ENCODE results near the gene RGS6. TPM values are rescaled to one million over a fixed set of nuclear protein-coding genes. Genes with fewer than 3 reads are reported as not detected.

Gene RGS6
- total RNA-seq, 1 experiment from 2014 or later: not detected

- H3K4me1 ChIP-seq (ENCODE audit: insufficient read depth, low read length): no peaks in the 10 kb centered on the region
- intact Hi-C loops (cut with micrococcal nuclease): no loop called here
- CTCF ChIA-PET: interaction anchor here (0.6 kb wide), 2 partner anchors 26 to 620 kb away, joined by 3 read pairs; no protein-coding TSS in a partner anchor
These were observed 487.1 kb downstream of the RGS6 start for GRCh38 chr14:72419226-72419775.

GRCh38 chr14:72420749-72421474 is 488.7 kb downstream of the RGS6 start:
- ChIA-PET POLR2A (ENCODE audit: unreplicated experiment) (no interaction called here), CTCF (interaction anchor here (0.6 to 0.7 kb wide), 2 partner anchors 70 to 1294 kb away, joined by 3 to 4 read pairs; no protein-coding TSS in a partner anchor)
- Histone ChIP-seq H3K79me2 (ENCODE audit: low read length) (no peaks in the 10 kb centered on the region), H3K27me3 (ENCODE audit: low read length) (peaks cover 55% of the 10 kb centered on the region), H3K4me2 (ENCODE audit: low read length) (peak overlapping the region; percentile 44; the same call in 1 of the 2 replicates), H3K36me3 (ENCODE audit: low read depth, low read length) (no peaks in the 10 kb centered on the region), H3K9me3 (ENCODE audit: low read length) (no peaks in the 10 kb centered on the region), H3K9ac (ENCODE audit: low read length) (no peak overlapping the region), H3K4me3 (ENCODE audit: low read length) (no peak overlapping the region), H4K20me1 (ENCODE audit: low read length) (no peaks in the 10 kb centered on the region), H3K4me1 (ENCODE audit: insufficient read depth, low read length) (no peaks in the 10 kb centered on the region), H3K9me2 (replicated peaks; ENCODE audit: low read length) (no peaks in the 10 kb centered on the region), H2AFZ (ENCODE audit: low read length) (0 out of 2 replicates have a peak overlapping the region, but pooled peaks have one; percentile 52), H3F3A (ENCODE audit: low read length, unreplicated experiment) (no peaks in the 10 kb centered on the region), H3K27ac (ENCODE audit: low read length) (no peak overlapping the region)
- intact Hi-C loops (cut with micrococcal nuclease): no loop called here
- BruUV-seq (replicated peaks): no TSS peak
- peak; percentile 62 for ATAC-seq
- TF ChIP-seq EZH2 (IDR thresholded peaks at IDR 0.05; ENCODE audit: low read length, unreplicated experiment) (no peak), EZH2phosphoT487 (IDR thresholded peaks at IDR 0.05; ENCODE audit: borderline replicate concordance, low read length) (no peak)
- TF ChIP-seq, protein P1, sequence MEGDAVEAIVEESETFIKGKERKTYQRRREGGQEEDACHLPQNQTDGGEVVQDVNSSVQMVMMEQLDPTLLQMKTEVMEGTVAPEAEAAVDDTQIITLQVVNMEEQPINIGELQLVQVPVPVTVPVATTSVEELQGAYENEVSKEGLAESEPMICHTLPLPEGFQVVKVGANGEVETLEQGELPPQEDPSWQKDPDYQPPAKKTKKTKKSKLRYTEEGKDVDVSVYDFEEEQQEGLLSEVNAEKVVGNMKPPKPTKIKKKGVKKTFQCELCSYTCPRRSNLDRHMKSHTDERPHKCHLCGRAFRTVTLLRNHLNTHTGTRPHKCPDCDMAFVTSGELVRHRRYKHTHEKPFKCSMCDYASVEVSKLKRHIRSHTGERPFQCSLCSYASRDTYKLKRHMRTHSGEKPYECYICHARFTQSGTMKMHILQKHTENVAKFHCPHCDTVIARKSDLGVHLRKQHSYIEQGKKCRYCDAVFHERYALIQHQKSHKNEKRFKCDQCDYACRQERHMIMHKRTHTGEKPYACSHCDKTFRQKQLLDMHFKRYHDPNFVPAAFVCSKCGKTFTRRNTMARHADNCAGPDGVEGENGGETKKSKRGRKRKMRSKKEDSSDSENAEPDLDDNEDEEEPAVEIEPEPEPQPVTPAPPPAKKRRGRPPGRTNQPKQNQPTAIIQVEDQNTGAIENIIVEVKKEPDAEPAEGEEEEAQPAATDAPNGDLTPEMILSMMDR (conservative IDR thresholded peaks at IDR 0.05; ENCODE audit: low read depth, low read length): peak; percentile 98
- DNase-seq: peak; percentile 89

More at GRCh38 chr14:72419226-72419775, 487.1 kb downstream of the RGS6 start:
- no peaks in the 10 kb centered on the region for H4K20me1 ChIP-seq (ENCODE audit: low read length)
- no peaks in the 10 kb centered on the region for H3K9me2 ChIP-seq (replicated peaks; ENCODE audit: low read length)
- no peak overlapping the region for H2AFZ ChIP-seq (ENCODE audit: low read length)
- BruUV-seq (replicated peaks): no TSS peak
- DNase-seq (no peak), ATAC-seq (no peak)
- POLR2A ChIA-PET (ENCODE audit: unreplicated experiment): no interaction called here
- H3K27me3 ChIP-seq (ENCODE audit: low read length): peaks cover 54% of the 10 kb centered on the region
- H3K9ac ChIP-seq (ENCODE audit: low read length): no peak overlapping the region
- H3K27ac ChIP-seq (ENCODE audit: low read length): no peak overlapping the region
- H3K36me3 ChIP-seq (ENCODE audit: low read depth, low read length): no peaks in the 10 kb centered on the region
- no peaks in the 10 kb centered on the region for H3K9me3 ChIP-seq (ENCODE audit: low read length)
- TF ChIP-seq, protein P1 (conservative IDR thresholded peaks at IDR 0.05; ENCODE audit: low read depth, low read length): no peak
- H3K4me3 ChIP-seq (ENCODE audit: low read length): no peak overlapping the region
- H3F3A ChIP-seq (ENCODE audit: low read length, unreplicated experiment): no peaks in the 10 kb centered on the region
- H3K4me2 ChIP-seq (ENCODE audit: low read length): no peak overlapping the region
- H3K79me2 ChIP-seq (ENCODE audit: low read length): no peaks in the 10 kb centered on the region

- Histone ChIP-seq H3K27ac (ENCODE audit: low read length) (no peak overlapping the region), H3F3A (ENCODE audit: low read length, unreplicated experiment) (no peaks in the 10 kb centered on the region), H3K9me2 (replicated peaks; ENCODE audit: low read length) (no peaks in the 10 kb centered on the region), H3K36me3 (ENCODE audit: low read depth, low read length) (no peaks in the 10 kb centered on the region), H3K9ac (ENCODE audit: low read length) (no peak overlapping the region), H4K20me1 (ENCODE audit: low read length) (no peaks in the 10 kb centered on the region), H3K4me2 (ENCODE audit: low read length) (no peak overlapping the region), H2AFZ (ENCODE audit: low read length) (no peak overlapping the region), H3K27me3 (ENCODE audit: low read length) (peaks cover 64% of the 10 kb centered on the region), H3K79me2 (ENCODE audit: low read length) (no peaks in the 10 kb centered on the region), H3K4me3 (ENCODE audit: low read length) (no peak overlapping the region), H3K4me1 (ENCODE audit: insufficient read depth, low read length) (no peaks in the 10 kb centered on the region), H3K9me3 (ENCODE audit: low read length) (no peaks in the 10 kb centered on the region)
- no TSS peak for BruUV-seq (replicated peaks)
- ATAC-seq (no peak), DNase-seq (no peak)
- CTCF ChIA-PET: no interaction called here
- intact Hi-C loops (cut with micrococcal nuclease): no loop called here
- TF ChIP-seq EZH2phosphoT487 (IDR thresholded peaks at IDR 0.05; ENCODE audit: borderline replicate concordance, low read length) (no peak), EZH2 (IDR thresholded peaks at IDR 0.05; ENCODE audit: low read length, unreplicated experiment) (no peak)
- TF ChIP-seq, protein P1 (conservative IDR thresholded peaks at IDR 0.05; ENCODE audit: low read depth, low read length): no peak
- POLR2A ChIA-PET (ENCODE audit: unreplicated experiment): no interaction called here
These were observed 491.7 kb downstream of the RGS6 start for GRCh38 chr14:72423957-72424356.
